Cardiac muscle cell (in vitro differentiated cells and primary cell): ENCODE results near the gene RPL22. TPM values are rescaled to one million over a fixed set of nuclear protein-coding genes. Genes with fewer than 3 reads are reported as not detected.

Experiments used
- DNase-seq, 2 donors: peaks; one replicate each; pipeline versions ENCODE4 v3.0.0 to v3.0.0-alpha.2; 2010 to 2017; ENCODE audit warnings: low read depth in 1 of 2, low spot score in 1 of 2
- H3K27ac ChIP-seq: fragments of 200-600 bp; sonication (generic); 2 replicates; pipeline ENCODE4 v1.5.1; 2016
- H3K27me3 ChIP-seq: fragments of 200-600 bp; sonication (generic); 2 replicates; pipeline ENCODE4 v1.6.0; 2016; ENCODE audit warnings: control low read depth
- H3K36me3 ChIP-seq: fragments of 200-600 bp; sonication (generic); 2 replicates; pipeline ENCODE4 v1.5.1; 2016; ENCODE audit warnings: control low read depth
- H3K4me1 ChIP-seq: fragments of 200-600 bp; sonication (generic); 2 replicates; pipeline ENCODE4 v1.8.1; 2017; ENCODE audit warnings: low read depth, mild to moderate bottlenecking, mixed run types
- H3K4me3 ChIP-seq: fragments of 200-600 bp; sonication (generic); 2 replicates; pipeline ENCODE4 v1.5.1; 2016; ENCODE audit warnings: mild to moderate bottlenecking
- H3K9me3 ChIP-seq: fragments of 200-600 bp; sonication (generic); 2 replicates; pipeline ENCODE4 v1.5.1; 2017; ENCODE audit warnings: low read depth, mild to moderate bottlenecking, control low read depth
- CTCF ChIP-seq: IDR thresholded peaks from 2 replicates; pipeline ENCODE4 v1.5.1; 2012; ENCODE audit warnings: low read depth, mild to moderate bottlenecking, low read length
- polyA plus RNA-seq: library from polyadenylated mRNA; unstranded; fragments of >200 nt; fragmentation: Nextera tagmentation; extraction: Ambion mirVana; gene quantifications from 2 replicates; pipeline ENCODE4 v1.2.1, GENCODE V29; 2016
- total RNA-seq: library from RNA; depleted of rRNA; stranded (reverse); fragments of >200 nt; gene quantifications from 2 replicates; pipeline ENCODE4 v1.2.3, GENCODE V29; 2016

The RPL22 gene
- total and polyA plus RNA-seq, 2 experiments from 2014 or later: 130 to 132 TPM

- TF ChIP-seq CTCF: no peak
- DNase-seq: no peak
These were observed 36.0 kb downstream of the RPL22 start for GRCh38 chr1:6163191-6163972.

GRCh38 chr1:6162773-6163172 lies 36.6 kb downstream of the RPL22 start:
- DNase-seq: no peak
- Histone ChIP-seq H3K4me1 (no peaks in the 10 kb centered on the region), H3K9me3 (no peaks in the 10 kb centered on the region), H3K27ac (no peak overlapping the region), H3K36me3 (no peaks in the 10 kb centered on the region), H3K4me3 (no peak overlapping the region), H3K27me3 (peaks cover 32% of the 10 kb centered on the region)
- no peak for TF ChIP-seq CTCF

More at GRCh38 chr1:6163191-6163972, 36.0 kb downstream of the RPL22 start:
- H3K27me3 ChIP-seq: peaks cover 38% of the 10 kb centered on the region
- H3K4me3 ChIP-seq: no peak overlapping the region
- no peak overlapping the region for H3K27ac ChIP-seq
- no peaks in the 10 kb centered on the region for H3K9me3 ChIP-seq
- H3K36me3 ChIP-seq: no peaks in the 10 kb centered on the region
- no peaks in the 10 kb centered on the region for H3K4me1 ChIP-seq

GRCh38 chr1:6162341-6162740 lies 37.1 kb downstream of the RPL22 start:
- Histone ChIP-seq H3K36me3 (no peaks in the 10 kb centered on the region), H3K9me3 (no peaks in the 10 kb centered on the region), H3K27ac (no peak overlapping the region), H3K4me3 (no peak overlapping the region), H3K4me1 (no peaks in the 10 kb centered on the region), H3K27me3 (peaks cover 31% of the 10 kb centered on the region)
- no peak for TF ChIP-seq CTCF
- DNase-seq: no peak

- no peak overlapping the region for H3K27ac ChIP-seq
- H3K36me3 ChIP-seq: no peaks in the 10 kb centered on the region
- no peak for TF ChIP-seq CTCF
- no peaks in the 10 kb centered on the region for H3K4me1 ChIP-seq
- H3K4me3 ChIP-seq: no peak overlapping the region
- DNase-seq: no peak
- peaks cover 11% of the 10 kb centered on the region for H3K27me3 ChIP-seq
- H3K9me3 ChIP-seq: no peaks in the 10 kb centered on the region
These were observed 41.2 kb downstream of the RPL22 start for GRCh38 chr1:6158181-6158580.

GRCh38 chr1:6157528-6158174 lies 41.7 kb downstream of the RPL22 start:
- Histone ChIP-seq H3K36me3 (no peaks in the 10 kb centered on the region), H3K4me3 (no peak overlapping the region), H3K27me3 (peaks cover 5% of the 10 kb centered on the region), H3K9me3 (no peaks in the 10 kb centered on the region), H3K27ac (no peak overlapping the region), H3K4me1 (no peaks in the 10 kb centered on the region)
- DNase-seq: no peak
- TF ChIP-seq CTCF: no peak
